HepG2 (cell line): Measurements from ENCODE around the gene ELOVL5.

Source experiments
- BCL6 ChIP-seq: IDR thresholded peaks from 2 replicates; pipeline ENCODE4 v1.6.1; 2016; ENCODE audit warnings: missing genetic modification reagents, missing compliant biosample characterization
- ELF4 ChIP-seq: sonication (generic); formaldehyde crosslinking; IDR thresholded peaks from 2 replicates; pipeline ENCODE4 v1.5.0; 2020; ENCODE audit warnings: missing genetic modification reagents, mild to moderate bottlenecking, moderate library complexity, borderline replicate concordance
- KIAA2018 ChIP-seq: sonication (generic); formaldehyde crosslinking; IDR thresholded peaks from 2 replicates; pipeline ENCODE4 v1.5.0; 2020; ENCODE audit warnings: mild to moderate bottlenecking, missing genetic modification reagents, borderline replicate concordance
- LBX2 ChIP-seq: sonication (generic); formaldehyde crosslinking; IDR thresholded peaks from 2 replicates; pipeline ENCODE4 v1.5.0; 2020; ENCODE audit warnings: missing genetic modification reagents, mild to moderate bottlenecking, borderline replicate concordance
- MXI1 ChIP-seq: IDR thresholded peaks from 3 replicates; pipeline ENCODE4 v1.6.1; 2012; ENCODE audit warnings: low read depth, low read length, inconsistent platforms, borderline replicate concordance
- NFRKB ChIP-seq: fragments of 450-650 bp; IDR thresholded peaks from 2 replicates; pipeline ENCODE4 v1.6.1; 2017
- POLR2AphosphoS5 ChIP-seq: IDR thresholded peaks from 2 replicates; pipeline ENCODE4 v1.6.1; 2012; ENCODE audit warnings: low read depth, low read length
- ZNF207 ChIP-seq: fragments of 450-650 bp; IDR thresholded peaks from 2 replicates; pipeline ENCODE4 v1.6.1; 2016; ENCODE audit warnings: antibody characterized with exemption, borderline replicate concordance

- no peak for TF ChIP-seq LBX2 (CRISPR knock-in tag)
- no peak for TF ChIP-seq NFRKB
- TF ChIP-seq POLR2AphosphoS5 = no peak
- no peak for TF ChIP-seq ZNF207
- TF ChIP-seq KIAA2018 (CRISPR knock-in tag) = no peak
- TF ChIP-seq MXI1 = no peak
- TF ChIP-seq ELF4 = no peak
- TF ChIP-seq BCL6 (CRISPR knock-in tag) = no peak
These were observed 28.0 kb upstream of the ELOVL5 start for GRCh38 chr6:53376661-53377226.
